Mesothelial cell of epicardium (in vitro differentiated cells): Measurements from ENCODE around the gene ABHD4. TPM values are rescaled to one million over a fixed set of nuclear protein-coding genes. Genes with fewer than 3 reads are reported as not detected.

Experiments used
- DNase-seq, 2 experiments: peaks; one replicate each; pipeline ENCODE4 v3.0.0; 2021; ENCODE audit warnings: low spot score in 2 of 2; ENCODE audit not compliant: unreplicated experiment in 2 of 2
- H3K27ac Mint-ChIP-seq: 2 replicates; pipeline ENCODE4 v1.8.0; 2021; ENCODE audit warnings: mixed read lengths
- H3K27me3 Mint-ChIP-seq: 2 replicates; pipeline ENCODE4 v1.8.0; 2021; ENCODE audit warnings: low read depth, mixed read lengths
- H3K36me3 Mint-ChIP-seq: 2 replicates; pipeline ENCODE4 v1.8.0; 2021; ENCODE audit warnings: mixed read lengths
- H3K4me1 Mint-ChIP-seq: 2 replicates; pipeline ENCODE4 v1.8.0; 2021; ENCODE audit warnings: mixed read lengths
- H3K4me3 Mint-ChIP-seq: 2 replicates; pipeline ENCODE4 v1.8.0; 2021; ENCODE audit warnings: mild to moderate bottlenecking, moderate library complexity, mixed read lengths
- H3K9me3 Mint-ChIP-seq: 2 replicates; pipeline ENCODE4 v1.8.0; 2021; ENCODE audit warnings: mixed read lengths
- total RNA-seq: library from RNA; stranded (reverse); gene quantifications from 3 replicates; pipeline ENCODE4 v1.2.1, GENCODE V29; 2021
- TF ChIP-seq, protein P1 (sequence below): fragments of 200-600 bp; sonication (generic); IDR thresholded peaks from one replicate; pipeline ENCODE4 v1.5.0; 2021; ENCODE audit warnings: antibody characterized with exemption; ENCODE audit not compliant: unreplicated experiment

Gene ABHD4
- total RNA-seq, 1 donor from 2014 or later: 28.2 TPM

DNA sequence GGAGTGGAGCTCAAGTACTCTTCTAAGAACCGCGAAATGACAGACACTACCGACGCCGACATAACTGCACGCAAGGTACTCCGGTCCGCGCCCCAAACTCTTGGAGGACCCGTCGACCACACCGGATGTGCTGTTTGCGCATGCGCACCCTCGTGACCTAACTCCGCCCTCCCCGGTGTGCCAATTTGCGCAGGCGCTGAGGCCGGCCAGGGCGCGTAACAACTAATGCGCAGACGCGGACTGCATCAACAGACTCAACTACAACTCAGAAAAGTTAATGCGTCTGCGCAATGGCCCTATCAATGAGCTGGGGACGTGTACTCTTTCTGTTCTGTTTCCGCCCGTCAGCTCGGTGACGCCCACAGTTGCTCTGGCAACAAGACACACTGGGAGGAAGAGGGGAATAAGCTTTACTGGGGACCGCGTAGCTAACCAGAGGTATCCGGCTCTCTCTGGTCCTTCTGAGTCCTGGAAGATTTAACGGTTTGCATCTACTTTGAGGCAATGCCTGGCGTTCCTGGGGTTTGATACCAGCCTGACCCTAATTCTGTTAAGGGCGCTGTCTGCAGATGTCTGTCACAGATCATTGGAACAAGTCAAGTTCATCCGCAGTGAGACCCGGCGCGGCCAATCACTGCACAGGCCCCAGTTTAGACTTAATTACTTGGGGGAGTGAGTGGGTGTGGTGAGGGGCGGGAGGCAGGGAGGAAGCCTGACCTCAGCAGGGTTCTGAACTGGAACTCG, 8.8 kb upstream of the ABHD4 start, which contains the start of gene DAD1:
Gene DAD1, minus strand, starts transcription at position 129 of the 744 bp plus-strand sequence. Its CDS starts 67 bp downstream, at position 62.
- DNase-seq: peak; percentile 98 to 100
- Mint-ChIP-seq H3K9me3 (no peaks in the 10 kb centered on the region), H3K4me1 (peaks cover 39% of the 10 kb centered on the region), H3K27ac (peak within 1 kb of the TSS; percentile 99), H3K27me3 (peaks cover 23% of the 10 kb centered on the region), H3K36me3 (peaks cover 8% of the 10 kb centered on the region), H3K4me3 (peak within 1 kb of the TSS; percentile 97)
- TF ChIP-seq, protein P1, sequence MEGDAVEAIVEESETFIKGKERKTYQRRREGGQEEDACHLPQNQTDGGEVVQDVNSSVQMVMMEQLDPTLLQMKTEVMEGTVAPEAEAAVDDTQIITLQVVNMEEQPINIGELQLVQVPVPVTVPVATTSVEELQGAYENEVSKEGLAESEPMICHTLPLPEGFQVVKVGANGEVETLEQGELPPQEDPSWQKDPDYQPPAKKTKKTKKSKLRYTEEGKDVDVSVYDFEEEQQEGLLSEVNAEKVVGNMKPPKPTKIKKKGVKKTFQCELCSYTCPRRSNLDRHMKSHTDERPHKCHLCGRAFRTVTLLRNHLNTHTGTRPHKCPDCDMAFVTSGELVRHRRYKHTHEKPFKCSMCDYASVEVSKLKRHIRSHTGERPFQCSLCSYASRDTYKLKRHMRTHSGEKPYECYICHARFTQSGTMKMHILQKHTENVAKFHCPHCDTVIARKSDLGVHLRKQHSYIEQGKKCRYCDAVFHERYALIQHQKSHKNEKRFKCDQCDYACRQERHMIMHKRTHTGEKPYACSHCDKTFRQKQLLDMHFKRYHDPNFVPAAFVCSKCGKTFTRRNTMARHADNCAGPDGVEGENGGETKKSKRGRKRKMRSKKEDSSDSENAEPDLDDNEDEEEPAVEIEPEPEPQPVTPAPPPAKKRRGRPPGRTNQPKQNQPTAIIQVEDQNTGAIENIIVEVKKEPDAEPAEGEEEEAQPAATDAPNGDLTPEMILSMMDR: no peak

DNA sequence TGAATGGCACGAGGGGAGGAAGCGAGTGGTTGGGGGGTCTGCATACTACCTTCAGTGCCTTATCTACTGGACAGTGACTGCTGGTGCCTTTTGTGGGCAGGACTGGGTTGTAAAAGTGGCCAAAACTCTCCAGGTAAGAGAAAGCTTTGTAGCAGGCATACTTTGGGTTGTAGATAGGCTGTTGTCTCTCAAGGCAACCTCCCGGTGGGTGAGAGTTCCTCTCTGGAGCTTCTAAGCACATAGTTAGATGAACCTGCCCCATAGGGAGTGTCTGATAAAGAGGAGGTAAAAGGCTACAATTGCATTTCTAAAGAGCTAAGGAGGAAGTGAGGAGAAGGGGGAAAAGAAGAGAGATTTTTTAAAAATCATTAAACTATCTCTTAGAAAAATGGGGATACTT, 4.9 kb upstream of the ABHD4 start:
- Mint-ChIP-seq H3K4me3 (no peak overlapping the region), H3K4me1 (peaks cover 15% of the 10 kb centered on the region), H3K27ac (no peak overlapping the region), H3K27me3 (peaks cover 35% of the 10 kb centered on the region), H3K9me3 (no peaks in the 10 kb centered on the region), H3K36me3 (no peaks in the 10 kb centered on the region)
- TF ChIP-seq, protein P1: no peak
- DNase-seq: no peak

DNA sequence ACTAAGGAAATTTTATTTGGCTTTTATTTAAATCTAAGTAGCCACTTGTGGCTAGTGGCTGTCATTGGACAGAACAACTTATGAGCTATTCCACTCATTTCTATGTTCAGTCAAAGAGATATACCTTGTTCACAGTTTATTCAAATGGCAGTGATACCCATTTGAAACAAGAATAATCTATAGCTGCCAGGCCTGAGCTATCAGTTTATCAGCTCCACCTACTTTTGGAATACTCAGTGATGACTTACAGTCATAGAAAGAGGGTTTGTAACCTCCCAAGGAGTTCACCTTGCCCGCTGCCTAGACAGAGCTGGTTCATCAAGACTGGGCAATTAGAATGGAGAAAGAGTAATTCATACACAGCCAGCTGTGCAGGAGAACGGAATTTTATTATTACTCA, 4.5 kb upstream of the ABHD4 start:
- TF ChIP-seq, protein P1: no peak
- Mint-ChIP-seq H3K27me3 (peaks cover 35% of the 10 kb centered on the region), H3K36me3 (no peaks in the 10 kb centered on the region), H3K4me1 (peaks cover 15% of the 10 kb centered on the region), H3K27ac (no peak overlapping the region), H3K4me3 (no peak overlapping the region), H3K9me3 (no peaks in the 10 kb centered on the region)
- DNase-seq: no peak

DNA sequence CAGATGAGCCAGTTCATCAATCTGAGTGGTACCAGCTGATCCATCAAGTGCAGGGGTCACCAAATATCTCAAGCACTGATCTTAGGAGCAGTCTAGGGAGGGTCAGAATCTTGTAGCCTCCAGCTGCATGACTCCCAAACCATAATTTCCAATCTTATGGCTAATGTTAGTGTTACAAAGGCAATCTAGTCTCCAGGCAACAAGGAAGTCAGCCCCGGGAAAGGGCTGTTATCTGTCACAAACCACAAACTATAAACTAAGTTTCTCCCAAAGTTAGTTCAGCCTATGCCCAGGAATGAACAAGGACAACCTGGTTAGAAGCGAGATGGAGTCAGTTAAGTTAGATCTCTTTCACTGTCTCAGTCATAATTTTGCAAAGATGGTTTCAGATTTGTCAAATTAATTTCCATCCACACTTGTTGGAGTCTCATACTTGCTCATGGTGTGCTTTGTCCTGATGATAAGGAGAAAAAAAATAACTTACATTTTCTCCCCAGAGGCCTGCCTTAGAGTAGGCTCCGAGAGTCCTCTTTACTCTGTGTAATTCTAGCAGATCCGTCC, 3.9 kb upstream of the ABHD4 start:
- Mint-ChIP-seq H3K4me3 (no peak overlapping the region), H3K9me3 (no peaks in the 10 kb centered on the region), H3K27ac (no peak overlapping the region), H3K27me3 (peaks cover 35% of the 10 kb centered on the region), H3K36me3 (no peaks in the 10 kb centered on the region), H3K4me1 (peaks cover 20% of the 10 kb centered on the region)
- TF ChIP-seq, protein P1: no peak
- no peak for DNase-seq

DNA sequence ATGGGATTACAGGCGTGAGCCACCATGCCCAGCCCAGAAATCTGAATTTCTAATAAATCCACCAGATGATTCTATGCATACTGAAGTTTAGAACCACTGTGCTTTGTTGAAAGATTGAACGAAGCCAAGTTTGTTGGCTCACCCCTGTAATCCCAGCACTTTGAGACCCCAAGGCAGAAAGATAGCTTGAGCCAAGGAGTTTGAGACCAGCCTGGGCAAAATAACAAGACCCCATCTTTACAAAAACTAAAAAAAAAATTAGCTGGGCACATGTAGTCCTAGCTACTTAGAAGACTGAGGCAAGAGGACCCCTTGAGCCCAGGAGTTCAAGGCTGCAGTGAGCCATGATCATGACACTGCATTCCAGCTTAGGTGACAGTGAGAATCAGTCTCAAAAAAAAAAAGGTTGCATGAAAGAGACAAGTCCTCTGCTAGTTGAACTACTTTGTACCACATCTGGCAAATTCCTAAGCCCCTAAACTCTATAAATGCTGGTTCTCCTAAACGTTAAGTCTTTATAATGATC, 1.7 kb upstream of the ABHD4 start:
- no peaks in the 10 kb centered on the region for H3K36me3 Mint-ChIP-seq
- H3K4me1 Mint-ChIP-seq: peaks cover 21% of the 10 kb centered on the region
- H3K27me3 Mint-ChIP-seq: peaks cover 35% of the 10 kb centered on the region
- no peak overlapping the region for H3K27ac Mint-ChIP-seq
- H3K9me3 Mint-ChIP-seq: no peaks in the 10 kb centered on the region
- TF ChIP-seq, protein P1: no peak
- H3K4me3 Mint-ChIP-seq: no peak overlapping the region
- DNase-seq: no peak
